A549 (cell line): Measurements from ENCODE around the gene DOCK1.

Source experiments
- EP300 ChIP-seq, 2 experiments: fragments of >200 bp; sonication (Bioruptor Twin); formaldehyde crosslinking; IDR thresholded peaks; 2 replicates in 1 of 2; 3 replicates in 1 of 2; pipeline ENCODE4 v1.6.1; 2016 to 2017
- MAFK ChIP-seq: fragments of 450-650 bp; IDR thresholded peaks from 2 replicates; pipeline ENCODE4 v1.6.1; 2014; ENCODE audit not compliant: partially characterized antibody
- PHF8 ChIP-seq: fragments of 200-600 bp; sonication (generic); IDR thresholded peaks from 2 replicates; pipeline ENCODE4 v1.6.1; 2016; ENCODE audit warnings: low read depth, mild to moderate bottlenecking, antibody characterized with exemption, moderate library complexity, borderline replicate concordance
- POLR2A ChIP-seq: IDR thresholded peaks from 2 replicates; pipeline ENCODE4 v1.6.1; 2012; ENCODE audit warnings: mild to moderate bottlenecking, low read length
- RAD21 ChIP-seq, 2 experiments: fragments of >200 bp in 1 of 2; sonication (Bioruptor Twin) in 1 of 2; formaldehyde crosslinking in 1 of 2; IDR thresholded peaks in 1 of 2; conservative IDR thresholded peaks in 1 of 2; 2 replicates in 1 of 2; 3 replicates in 1 of 2; pipeline ENCODE4 v1.6.1; 2012 to 2018; ENCODE audit warnings: inconsistent platforms in 1 of 2
- RCOR1 ChIP-seq: fragments of 150-350 bp; IDR thresholded peaks from 2 replicates; pipeline ENCODE4 v1.6.1; 2014; ENCODE audit warnings: antibody characterized with exemption, low read length, low read depth
- RFX5 ChIP-seq: fragments of 450-650 bp; IDR thresholded peaks from 2 replicates; pipeline ENCODE4 v1.7.1; 2014; ENCODE audit warnings: antibody characterized with exemption, mild to moderate bottlenecking, moderate library complexity
- SMC3 ChIP-seq: fragments of >200 bp; sonication (Bioruptor Twin); formaldehyde crosslinking; IDR thresholded peaks from 3 replicates; pipeline ENCODE4 v1.6.1; 2018; ENCODE audit warnings: inconsistent platforms
- ZFP36 ChIP-seq: fragments of 450-650 bp; IDR thresholded peaks from 2 replicates; pipeline ENCODE4 v1.6.1; 2014; ENCODE audit warnings: borderline replicate concordance; ENCODE audit not compliant: partially characterized antibody
- TF ChIP-seq, protein P1 (sequence below): fragments of >200 bp; sonication (Bioruptor Twin); formaldehyde crosslinking; IDR thresholded peaks from 3 replicates; pipeline ENCODE4 v1.5.1; 2016
- TF ChIP-seq, protein P2 (sequence below): fragments of 200-600 bp; sonication (generic); IDR thresholded peaks from 2 replicates; pipeline ENCODE4 v1.6.1; 2016; ENCODE audit warnings: antibody characterized with exemption, mild to moderate bottlenecking, moderate library complexity

DNA sequence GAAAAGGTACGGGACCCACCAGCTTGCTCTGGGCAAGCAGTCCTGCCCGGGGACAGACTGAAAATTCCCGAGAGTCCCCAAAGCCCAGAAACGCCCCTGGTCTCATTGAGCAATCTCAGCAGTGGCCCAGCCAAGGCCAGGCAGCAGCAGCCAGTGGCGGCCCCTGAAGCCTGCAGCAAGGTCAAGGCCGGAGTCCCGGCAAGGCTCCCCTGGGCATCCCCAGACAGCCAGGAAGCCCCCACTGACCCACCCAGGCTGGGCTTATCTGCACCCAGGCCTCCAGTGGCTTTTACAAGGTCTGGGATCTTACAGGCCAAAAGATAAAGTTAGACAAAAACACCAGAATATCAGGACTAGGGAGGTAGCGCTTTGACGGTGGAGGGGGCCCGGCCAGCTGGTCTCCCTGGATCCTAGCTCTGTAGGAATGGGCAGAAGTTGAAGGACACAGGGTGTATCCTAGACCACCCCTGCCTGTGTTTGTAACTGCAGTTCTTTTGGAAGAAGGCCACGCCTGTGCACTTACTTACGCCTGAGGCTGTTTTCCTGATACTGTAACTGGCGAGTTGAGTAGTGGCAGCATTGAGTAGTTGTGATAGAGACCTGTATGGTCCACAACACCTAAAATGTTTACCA lies 513.4 kb downstream of the DOCK1 start:
- TF ChIP-seq POLR2A (no peak), SMC3 (no peak), MAFK (no peak), PHF8 (no peak), ZFP36 (no peak), RFX5 (no peak), RCOR1 (no peak), RAD21 (conservative IDR thresholded peaks at IDR 0.05 in 1 of 2, IDR thresholded peaks at IDR 0.05 in 1 of 2) (no peak), EP300 (IDR thresholded peaks at IDR 0.05) (no peak)
- TF ChIP-seq, protein P1, sequence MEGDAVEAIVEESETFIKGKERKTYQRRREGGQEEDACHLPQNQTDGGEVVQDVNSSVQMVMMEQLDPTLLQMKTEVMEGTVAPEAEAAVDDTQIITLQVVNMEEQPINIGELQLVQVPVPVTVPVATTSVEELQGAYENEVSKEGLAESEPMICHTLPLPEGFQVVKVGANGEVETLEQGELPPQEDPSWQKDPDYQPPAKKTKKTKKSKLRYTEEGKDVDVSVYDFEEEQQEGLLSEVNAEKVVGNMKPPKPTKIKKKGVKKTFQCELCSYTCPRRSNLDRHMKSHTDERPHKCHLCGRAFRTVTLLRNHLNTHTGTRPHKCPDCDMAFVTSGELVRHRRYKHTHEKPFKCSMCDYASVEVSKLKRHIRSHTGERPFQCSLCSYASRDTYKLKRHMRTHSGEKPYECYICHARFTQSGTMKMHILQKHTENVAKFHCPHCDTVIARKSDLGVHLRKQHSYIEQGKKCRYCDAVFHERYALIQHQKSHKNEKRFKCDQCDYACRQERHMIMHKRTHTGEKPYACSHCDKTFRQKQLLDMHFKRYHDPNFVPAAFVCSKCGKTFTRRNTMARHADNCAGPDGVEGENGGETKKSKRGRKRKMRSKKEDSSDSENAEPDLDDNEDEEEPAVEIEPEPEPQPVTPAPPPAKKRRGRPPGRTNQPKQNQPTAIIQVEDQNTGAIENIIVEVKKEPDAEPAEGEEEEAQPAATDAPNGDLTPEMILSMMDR, result no peak
- TF ChIP-seq, protein P2, sequence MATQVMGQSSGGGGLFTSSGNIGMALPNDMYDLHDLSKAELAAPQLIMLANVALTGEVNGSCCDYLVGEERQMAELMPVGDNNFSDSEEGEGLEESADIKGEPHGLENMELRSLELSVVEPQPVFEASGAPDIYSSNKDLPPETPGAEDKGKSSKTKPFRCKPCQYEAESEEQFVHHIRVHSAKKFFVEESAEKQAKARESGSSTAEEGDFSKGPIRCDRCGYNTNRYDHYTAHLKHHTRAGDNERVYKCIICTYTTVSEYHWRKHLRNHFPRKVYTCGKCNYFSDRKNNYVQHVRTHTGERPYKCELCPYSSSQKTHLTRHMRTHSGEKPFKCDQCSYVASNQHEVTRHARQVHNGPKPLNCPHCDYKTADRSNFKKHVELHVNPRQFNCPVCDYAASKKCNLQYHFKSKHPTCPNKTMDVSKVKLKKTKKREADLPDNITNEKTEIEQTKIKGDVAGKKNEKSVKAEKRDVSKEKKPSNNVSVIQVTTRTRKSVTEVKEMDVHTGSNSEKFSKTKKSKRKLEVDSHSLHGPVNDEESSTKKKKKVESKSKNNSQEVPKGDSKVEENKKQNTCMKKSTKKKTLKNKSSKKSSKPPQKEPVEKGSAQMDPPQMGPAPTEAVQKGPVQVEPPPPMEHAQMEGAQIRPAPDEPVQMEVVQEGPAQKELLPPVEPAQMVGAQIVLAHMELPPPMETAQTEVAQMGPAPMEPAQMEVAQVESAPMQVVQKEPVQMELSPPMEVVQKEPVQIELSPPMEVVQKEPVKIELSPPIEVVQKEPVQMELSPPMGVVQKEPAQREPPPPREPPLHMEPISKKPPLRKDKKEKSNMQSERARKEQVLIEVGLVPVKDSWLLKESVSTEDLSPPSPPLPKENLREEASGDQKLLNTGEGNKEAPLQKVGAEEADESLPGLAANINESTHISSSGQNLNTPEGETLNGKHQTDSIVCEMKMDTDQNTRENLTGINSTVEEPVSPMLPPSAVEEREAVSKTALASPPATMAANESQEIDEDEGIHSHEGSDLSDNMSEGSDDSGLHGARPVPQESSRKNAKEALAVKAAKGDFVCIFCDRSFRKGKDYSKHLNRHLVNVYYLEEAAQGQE, result no peak
